ENCODE data around the gene PLEKHM2.
A peak's percentile ranks its signal among the peaks of the same experiment; 100 is the strongest.

PLEKHM2 gene

DNA sequence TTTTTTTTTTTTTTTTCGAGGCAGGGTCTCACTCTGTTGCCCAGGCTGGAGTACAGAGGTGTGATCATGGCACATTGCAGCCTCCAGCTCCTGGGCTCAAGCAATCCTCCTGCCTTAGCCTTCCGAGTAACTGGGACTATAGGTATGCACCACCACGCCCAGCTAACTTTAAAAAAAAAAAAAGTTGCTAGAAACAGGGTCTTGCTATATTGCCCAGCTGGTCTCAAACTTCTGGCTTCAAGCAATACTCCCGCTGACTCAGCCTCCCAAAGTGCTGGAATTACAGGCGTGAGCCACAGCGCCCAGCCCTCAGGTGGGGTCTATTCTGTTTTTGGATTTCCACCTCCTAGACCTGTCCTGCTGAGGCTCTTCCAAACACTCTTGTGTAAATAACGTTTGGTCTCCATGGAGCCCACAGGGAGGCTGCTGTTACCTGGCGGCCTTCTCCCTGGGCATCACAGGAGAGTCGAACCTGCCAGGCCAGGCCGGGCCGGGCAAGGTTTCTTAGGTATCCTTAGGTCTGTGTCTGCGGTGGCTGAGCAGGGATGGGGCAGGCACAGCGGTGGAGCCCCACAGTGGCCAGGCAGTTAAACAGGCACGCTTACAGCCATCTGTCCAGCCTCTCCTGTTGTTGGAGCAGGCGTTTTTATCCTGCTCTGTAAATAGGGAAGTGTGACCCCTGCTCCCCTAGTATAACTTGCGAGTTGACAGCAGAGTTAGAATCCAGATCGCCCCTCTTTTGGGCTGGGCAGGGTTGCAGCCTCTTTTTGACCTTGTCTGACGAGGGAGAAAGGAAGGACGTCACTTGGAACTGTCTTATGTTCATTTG is 18.8 kb downstream of the PLEKHM2 start:
- peak in 1 of 2 donors; percentile 11 for DNase-seq

DNA sequence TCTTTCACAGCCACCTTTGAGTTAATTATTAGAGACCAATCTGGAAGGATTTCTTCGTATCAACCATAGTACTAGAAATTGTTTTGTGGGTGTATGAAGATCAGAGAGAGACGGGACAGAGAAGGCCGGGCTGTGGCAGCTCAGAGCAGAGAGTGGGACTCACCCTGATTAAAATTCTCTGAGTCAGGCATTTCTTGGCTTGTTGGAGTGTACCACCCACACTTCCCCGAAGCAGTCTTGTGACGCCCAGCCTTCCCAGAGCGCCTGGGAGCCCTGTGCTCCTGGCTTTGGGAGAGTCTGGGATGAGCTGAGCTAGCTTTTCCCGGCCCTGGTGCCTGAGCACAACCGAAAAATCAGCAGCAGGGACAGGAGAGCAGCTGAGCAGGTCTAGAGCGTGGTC is 19.4 kb downstream of the PLEKHM2 start:
- DNase-seq = peak; percentile 43 to 68

DNA sequence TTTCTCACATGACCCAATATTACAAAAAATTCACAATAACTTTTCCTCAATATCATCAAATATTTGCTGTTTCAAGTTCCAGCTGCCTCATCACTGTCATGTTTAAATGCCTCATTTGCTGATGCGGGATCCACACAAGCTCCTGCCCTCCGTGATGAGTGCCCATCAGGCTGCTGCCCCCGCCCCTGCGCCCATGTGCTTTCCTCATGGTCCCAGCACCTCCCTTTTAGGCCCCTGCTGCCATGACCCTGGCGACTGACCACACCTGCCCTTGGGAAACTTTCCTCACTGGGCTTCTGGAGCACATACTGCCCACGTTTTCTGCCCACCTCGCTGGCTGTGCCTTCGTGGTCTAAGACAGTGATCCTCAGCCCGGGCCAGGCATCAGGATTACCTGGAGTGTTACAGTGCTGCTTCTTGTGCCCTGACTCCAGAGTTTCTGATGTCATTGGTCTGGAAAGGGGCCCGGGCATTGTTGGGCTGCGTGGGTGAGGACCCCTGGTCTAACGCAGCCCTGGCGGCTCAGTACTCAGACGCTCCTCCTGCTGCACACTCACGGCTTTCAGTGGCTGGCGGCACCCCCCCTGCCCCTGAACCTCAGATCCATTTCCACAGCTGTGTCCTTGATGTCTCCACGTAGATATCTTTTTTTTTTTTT is 20.5 kb downstream of the PLEKHM2 start:
- no peak for DNase-seq

DNA sequence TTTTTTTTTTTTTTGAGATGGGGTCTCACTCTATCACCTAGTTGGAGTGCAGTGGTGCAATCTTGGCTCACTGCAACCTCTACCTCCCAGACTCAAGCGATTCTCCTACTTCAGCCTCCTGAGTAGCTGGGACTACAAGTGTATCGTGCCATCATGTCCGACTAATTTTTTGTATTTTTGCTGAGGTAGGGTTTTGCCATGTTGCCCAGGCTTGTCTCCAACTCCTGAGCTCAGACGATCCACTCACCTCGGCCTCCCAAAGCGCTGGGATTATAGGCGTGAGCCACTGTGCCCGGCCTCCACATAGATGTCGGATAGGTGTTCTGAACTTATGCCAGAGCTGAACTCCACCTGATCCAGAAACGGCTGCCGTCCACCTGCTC is 21.1 kb downstream of the PLEKHM2 start:
- DNase-seq = no peak

DNA sequence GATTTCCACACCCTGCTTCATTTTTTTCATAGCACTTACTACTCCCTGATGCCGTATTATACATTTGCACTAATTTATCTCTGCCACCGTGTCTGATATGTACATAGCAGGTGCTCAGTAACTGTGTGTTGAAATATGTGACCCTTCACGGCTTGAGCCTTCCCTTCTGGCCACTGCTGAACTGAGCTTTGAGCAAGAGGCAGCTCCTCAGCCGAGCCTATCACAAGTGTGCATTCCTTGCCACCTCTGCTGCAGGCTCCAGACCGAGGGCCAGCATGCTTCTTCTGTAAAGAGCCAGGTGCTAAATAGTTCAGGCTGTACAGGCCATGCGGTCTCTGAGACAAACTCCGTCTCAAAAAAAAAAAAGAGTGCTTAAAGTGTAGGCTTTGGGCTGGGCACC is 22.6 kb downstream of the PLEKHM2 start:
- no peak for DNase-seq

DNA sequence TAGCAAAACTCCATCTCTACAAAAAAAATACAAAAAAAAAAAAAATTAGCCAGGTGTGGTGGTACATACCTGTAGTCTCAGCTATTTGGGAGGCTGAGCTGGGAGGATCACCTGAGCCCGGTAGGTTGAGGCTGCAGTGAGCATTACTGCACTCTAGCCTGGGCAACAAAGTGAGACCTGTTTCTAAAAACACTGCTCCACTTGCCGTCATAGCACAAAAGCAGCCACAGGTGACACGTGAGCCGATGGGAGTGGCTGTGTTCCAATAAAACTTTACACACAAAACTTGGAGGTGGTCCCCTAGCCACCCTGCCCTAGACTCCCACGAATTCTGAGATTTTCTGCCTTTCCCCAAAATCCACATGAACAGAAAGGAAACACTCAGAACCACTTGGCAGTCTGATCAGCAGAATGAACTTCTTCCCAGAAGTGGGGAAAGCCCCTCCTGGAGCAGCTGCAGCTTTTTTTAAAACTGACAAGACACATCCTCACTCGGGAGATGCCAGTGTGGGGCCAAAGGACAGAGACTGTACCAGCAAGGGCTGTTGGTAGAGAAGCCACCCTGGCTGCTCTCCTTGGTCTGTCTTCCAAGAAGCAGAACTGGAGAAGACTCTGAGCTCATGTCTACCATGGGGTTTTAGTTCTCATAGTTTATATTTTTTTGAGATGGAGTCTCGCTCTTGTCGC is 23.3 kb downstream of the PLEKHM2 start:
- DNase-seq = no peak

DNA sequence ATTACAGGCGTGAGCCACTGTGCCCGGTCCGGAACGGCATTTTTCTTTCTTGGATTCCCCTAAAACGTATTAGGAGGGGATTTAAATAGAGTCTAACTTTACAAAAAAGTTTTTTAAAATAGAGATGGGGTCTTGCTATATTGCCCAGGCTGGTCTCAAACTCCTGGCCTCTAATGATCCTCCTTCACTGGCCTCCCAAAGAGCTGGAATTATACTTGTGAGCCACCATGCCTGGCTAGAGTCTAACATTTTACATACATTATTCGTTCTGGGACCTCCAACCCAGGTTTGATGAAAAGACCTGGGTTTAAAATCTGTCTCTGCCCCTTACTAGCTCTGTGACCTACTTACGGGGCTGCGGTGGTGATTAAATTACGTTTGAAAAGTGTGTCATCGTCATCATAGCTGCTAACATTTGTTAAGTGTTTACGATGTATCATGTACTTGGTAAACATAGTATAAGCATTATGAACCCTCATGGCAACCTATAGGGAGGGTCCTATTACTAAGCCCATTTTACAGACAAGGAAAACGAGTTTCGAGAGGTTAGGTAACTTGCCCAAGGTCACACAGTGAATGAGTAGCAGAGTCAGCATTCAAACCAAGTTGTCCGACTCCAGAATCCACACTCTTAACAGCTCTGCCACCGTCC is 24.5 kb downstream of the PLEKHM2 start:
- DNase-seq = no peak

DNA sequence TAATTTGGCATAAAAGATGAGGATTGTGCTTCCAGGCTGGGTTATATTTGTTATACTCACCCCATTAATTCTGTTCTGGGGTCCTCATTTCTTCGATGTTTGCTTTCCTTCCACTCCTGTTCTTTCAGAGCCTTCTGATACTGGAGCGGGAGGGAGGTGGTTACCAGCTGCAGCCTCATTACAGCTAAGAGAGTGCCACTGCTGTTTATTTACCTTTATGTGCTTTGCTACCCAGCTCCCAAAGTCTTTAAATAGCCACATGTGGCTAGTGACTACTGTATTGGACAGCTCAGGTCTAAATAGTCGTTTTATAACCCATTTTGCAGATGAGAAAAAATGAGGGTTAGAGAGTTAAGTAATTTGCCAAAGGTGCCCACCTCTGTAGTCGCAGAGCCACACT is 25.1 kb downstream of the PLEKHM2 start:
- DNase-seq = no peak

DNA sequence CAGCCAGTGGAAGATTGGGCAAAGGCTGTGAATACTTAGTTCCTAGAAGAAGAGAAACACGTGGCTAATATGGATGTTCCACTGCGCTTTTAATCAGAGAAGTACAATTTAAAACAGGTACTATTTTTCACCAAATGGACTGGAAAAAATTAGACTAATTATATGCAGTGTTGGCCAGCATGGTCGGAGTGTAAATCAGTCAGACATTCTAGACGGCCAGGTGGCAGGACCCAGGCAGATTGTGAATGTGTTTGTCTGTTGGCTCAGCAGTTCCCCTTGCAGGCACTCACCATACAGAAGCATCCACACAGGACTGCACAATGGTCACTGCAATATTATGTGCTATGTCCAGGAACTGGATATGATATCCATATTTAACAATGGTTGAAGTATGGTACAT is 28.0 kb downstream of the PLEKHM2 start:
- no peak for DNase-seq

DNA sequence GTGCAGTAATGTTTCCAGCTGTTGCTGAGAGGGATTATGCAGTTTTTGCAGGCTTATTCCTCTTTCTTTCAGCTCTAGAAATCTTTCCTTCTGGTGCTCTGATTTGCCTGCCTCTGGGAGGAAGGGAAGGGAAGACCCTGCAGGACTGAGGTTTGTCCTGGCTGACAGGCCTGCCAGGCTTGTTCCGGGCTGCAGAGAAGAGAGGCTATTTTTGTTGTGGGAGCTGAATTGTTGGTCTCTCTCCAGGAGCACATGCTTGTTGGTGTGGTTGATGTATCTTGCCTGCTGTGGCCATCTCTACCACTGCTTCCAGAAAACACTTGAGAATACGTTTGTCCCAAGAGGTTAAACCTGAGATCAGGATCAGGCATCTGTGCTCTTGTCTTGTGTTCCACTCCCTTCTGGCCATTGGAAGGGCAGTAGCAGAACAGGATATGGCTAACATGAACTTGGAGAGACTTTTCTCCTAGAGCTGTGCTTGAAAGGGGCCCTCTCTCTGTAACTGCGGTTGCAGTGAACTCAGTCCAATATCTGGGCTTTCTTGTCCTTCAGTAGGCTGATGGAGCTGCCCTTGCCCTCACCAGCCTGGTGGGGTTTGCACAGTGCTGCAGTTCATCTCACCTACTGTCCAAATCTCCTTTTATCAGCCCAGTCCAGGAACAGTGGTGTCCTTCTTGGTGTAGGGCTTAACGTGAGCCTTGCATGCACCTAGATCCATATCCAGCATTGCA is 30.5 kb downstream of the PLEKHM2 start:
- DNase-seq = no peak

DNA sequence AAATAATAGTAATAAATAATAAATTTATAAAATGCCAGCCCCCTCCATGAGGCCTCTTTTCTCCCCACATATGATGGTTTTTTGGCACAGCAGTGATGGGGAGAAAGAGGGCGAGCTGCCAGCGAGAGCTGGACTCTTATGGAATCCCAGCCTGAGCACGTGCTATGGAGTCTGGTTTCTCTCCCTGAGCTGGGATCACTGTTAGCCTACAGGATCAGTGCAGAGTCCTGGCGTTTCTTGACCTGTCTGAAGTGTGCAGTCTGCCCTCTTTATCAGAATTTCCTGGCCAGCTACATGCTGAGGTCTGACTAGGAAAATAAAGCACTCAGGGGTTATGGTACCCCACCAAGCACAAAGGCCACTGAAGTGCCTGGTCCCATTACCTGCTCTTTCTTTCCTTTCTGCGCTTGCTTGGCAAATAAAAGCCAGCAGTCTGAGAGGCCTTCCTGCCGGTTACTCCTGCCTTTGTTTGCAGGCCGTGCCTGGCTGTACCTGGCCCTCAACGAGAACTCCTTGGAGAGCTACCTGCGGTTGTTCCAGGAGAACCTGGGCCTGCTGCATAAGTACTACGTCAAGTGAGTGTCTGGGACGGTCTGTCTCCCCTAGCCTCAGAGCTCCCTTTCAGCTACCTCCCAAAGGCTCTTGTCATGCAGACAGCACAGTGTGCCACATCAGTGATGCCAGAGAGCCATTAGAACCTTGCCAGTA is 33.5 kb downstream of the PLEKHM2 start:
- DNase-seq = no peak

DNA sequence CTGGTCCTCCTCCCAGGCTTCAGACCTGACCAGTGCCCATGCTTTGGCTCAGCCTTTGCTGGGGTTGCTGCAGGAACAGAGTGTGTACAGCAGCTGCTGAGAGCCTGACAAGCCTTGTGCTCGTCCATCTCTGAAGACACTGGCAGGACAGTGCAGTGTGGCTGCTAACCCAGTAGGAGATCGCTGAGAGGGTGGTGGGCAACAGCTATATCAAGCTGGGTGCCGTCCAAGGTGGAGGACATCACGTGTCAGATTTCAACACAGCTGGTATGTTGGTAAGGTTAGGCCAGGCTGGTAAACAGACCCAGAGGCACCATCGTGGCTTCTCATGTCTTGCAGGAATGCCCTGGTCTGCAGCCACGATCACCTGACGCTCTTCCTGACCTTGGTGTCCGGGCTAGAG is 34.1 kb downstream of the PLEKHM2 start:
- no peak for DNase-seq

DNA sequence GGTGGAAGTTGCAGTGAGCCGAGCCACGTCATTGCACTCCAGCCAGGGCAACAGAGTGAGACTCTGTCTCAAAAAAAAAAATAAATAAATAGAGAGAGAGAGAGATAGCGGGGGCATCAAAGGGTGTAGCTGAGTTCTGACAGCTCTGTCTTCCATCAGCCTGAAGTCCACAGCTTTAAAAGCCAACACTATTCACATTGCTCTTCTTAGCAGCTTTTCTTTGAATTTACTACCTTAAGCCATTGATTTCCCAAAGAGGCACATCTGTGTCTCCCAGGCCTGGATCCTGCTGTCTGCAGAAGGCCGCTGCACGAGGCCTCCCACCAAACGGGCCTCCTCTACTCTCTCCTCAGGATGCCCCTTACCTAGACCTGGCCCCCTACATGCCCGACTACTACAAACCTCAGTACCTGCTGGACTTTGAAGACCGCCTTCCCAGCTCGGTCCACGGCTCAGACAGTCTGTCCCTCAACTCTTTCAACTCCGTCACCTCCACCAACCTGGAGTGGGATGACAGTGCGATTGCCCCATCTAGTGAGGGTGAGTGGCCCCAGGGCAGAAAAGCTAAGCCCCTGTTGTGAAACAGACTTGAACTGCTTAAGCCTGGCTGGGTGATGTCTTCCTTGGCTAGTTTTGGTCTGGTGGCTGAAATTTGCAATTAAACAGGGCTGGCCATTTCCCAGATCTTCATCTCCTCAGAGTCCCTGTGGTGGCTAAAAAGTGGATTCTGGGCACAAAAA is 35.4 kb downstream of the PLEKHM2 start:
- DNase-seq = no peak

DNA sequence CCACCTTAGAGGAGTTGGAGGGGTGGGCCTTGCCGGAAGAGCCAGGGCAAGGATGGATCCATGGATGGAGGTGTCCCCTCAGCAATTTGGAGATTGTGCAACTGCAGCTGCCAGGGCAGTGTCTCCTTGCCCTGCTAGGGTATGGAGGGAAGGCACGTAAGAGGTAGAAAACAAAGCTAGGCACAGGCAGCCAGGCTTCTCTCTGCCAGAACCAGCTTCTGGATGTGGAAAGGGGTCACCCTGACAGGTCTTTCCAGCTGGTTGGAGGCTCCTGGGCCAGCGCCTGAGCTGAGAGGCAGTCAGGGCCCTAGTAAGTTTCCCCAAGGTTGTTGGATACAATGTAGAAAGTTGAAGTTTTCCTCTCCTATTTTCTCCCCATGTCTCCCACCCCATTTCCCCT is 36.7 kb downstream of the PLEKHM2 start:
- no peak for DNase-seq

DNA sequence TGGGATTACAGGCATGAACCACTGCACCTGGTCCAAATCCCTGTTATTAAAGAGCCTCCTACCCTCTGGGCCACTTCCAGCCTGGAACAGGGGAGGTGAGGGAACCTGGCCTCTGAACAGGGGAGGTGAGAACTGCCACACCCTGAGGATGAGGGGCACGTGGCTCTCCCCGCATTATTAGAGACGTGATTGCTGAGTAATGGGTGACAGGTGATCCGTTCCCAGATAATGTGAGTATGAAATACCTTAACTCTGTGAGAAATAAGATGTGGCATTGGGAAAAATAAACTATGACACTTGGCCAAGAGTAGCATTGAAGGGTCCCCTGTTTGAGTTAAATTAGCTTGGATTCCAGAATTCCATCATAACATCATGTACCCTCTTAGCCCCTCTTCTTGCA is 38.3 kb downstream of the PLEKHM2 start:
- no peak for DNase-seq

DNA sequence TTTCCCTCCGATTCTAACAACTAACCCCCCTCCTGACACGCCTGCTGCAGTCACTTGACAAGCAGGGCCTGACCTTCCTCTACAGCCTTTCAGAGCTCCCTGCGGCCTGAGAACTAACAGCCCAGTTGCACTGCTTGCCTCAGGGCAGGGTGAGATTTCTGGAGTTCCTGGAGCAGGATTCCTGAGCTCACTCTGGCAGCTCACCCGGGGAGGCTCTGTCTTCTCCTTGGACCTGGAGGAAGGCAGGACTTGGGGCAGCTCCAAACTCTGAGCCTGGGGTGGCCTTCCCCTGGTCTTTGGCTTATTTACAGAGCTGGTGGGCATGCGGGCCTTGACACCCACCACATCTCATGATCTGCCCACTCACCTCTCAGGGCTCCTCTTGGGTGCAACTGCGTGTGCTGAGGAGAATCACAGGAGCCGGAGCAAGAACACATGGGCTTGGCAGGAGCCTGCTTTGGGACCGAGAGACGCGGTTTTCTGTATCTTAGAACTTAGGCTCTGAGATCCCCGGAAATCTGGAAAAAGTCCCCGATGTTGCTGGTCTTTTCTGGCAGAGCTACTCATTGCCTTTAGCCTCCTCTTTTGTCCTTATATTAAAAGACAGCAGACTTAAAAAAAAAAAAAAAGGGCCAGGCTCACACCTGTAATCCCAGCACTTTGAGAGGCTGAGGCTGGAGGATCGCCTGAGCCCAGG is 38.9 kb downstream of the PLEKHM2 start:
- no peak for DNase-seq

DNA sequence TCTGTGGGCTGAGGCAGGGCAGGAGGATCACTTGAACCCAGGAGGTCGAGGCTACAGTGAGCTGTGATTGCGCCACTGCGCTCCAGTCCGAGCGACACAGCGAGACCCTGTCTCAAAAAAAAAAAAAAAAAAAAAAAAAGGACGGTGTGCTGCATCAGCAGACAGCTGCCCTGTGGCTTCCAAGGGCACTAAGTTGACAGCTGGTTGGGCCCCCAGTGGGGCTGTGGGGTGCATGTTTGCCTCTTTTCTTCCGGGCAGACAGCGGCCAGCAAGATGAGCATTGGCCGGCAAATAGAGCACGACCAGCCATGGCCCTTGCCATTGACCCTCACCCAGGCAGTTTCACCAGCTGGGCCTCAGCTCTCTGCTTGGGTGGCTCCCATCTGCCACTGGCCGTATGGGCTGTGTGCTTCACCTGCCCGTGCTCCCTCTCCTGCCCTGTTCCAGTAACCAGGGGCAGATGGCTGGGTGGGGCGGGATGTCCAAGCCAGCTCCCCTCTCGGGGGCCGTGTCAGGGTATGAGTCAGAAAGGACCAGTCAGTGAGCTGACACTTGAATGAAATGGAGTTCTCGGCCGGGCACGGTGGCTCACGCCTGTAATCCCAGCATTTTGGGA is 39.6 kb downstream of the PLEKHM2 start:
- DNase-seq = no peak

DNA sequence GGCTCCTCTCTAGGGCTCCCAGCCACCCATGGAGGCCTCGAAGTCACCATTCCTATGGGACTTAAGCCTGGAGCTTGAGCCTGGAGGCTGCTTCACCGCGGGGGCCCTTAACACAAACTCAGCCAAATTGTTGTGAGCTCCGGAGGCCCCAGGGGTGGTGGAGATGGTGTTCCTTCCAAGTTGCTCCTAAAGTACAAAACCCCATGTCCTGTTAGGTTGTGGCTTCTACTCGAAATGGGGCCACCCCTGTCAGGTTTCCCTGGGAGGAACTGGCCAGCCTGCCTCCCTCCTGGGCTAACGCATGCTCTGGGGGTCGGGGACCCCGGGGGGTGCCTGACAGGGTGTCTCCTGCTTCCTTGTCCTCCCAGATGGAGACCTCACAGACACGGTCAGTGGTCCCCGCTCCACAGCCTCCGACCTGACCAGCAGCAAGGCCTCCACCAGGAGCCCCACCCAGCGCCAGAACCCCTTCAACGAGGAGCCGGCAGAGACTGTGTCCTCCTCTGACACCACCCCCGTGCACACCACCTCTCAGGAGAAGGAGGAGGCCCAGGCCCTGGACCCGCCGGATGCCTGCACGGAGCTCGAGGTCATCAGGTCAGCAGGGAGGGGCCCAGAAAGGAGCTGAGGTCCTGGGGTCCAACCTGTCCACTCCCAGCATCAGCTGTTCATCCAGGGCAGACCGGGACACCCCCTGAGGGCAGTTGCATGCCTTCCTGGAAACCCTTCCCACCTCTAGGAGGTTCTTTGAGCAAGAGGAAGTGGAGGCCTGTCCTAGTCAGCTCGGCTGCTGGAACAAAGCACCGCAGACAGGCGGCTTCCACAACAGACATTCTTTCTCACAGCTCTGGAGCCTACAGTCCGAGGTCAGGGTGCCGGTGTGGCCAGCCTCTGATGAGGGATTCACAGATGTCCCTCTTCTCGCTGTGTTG is 41.1 kb downstream of the PLEKHM2 start:
- DNase-seq = no peak

DNA sequence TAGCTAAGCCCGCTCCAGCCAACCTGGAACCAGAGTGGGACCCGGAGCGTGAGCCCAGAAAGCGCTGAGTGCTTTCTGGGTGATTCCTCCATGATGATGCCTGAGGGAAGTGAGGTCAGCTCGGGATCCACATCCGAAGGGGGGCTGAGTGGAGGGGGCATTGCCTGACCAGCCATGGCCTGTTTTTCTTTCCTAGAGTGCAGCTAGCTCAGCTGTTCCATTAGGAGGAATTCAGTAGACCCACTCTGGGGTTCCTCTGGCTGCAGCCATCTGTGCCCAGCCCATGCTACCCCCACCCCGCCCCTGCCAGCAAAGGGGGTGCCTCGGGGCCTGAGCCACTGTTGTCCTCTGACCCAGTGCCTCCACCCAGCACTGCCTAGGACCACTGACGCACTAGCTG is 42.4 kb downstream of the PLEKHM2 start:
- DNase-seq = no peak
